ENCODE data around the gene NUP160.

GRCh38 chr11:47768101-47768612 lies 80.0 kb downstream of the NUP160 start:
- no peak for TF ChIP-seq POLR2A (IDR thresholded peaks at IDR 0.05; ENCODE audit: low read length)
- TF ChIP-seq GATA1 (IDR thresholded peaks at IDR 0.05; ENCODE audit: low read depth, low read length): no peak

Measured in erythroblast (primary cell).